GM13977 (cell line): ENCODE measurements around the gene DLGAP4.

Experiments used
- DNase-seq: peaks from one replicate; pipeline ENCODE4 v3.0.0; 2012; ENCODE audit warnings: low spot score
- CTCF ChIP-seq: IDR thresholded peaks from 2 replicates; pipeline ENCODE4 v1.5.1; 2012; ENCODE audit warnings: mild to moderate bottlenecking, control low read depth; ENCODE audit not compliant: insufficient read depth; ENCODE audit errors: extremely low read depth, missing control alignments
- in situ Hi-C: fragments of 300-500 bp; cut with MboI; formaldehyde crosslinking; loops from one replicate; pipeline ENCODE4 v1.12.0; 2022; ENCODE audit warnings: low sequenced_read_pairs, low pct_unique_long_range_greater_than_20kb, mixed read lengths, inconsistent platforms; ENCODE audit not compliant: unreplicated experiment

DLGAP4 gene

GRCh38 chr20:36538026-36538722 lies 232.0 kb downstream of the DLGAP4 start:
- no peak for TF ChIP-seq CTCF
- in situ Hi-C loops = no loop called here

GRCh38 chr20:36540551-36541211 lies 234.5 kb downstream of the DLGAP4 start:
- TF ChIP-seq CTCF = no peak
- no peak for DNase-seq
- in situ Hi-C loops = no loop called here

More at GRCh38 chr20:36538026-36538722, 232.0 kb downstream of the DLGAP4 start:
- DNase-seq = no peak

- peak; percentile 81 for DNase-seq
- TF ChIP-seq CTCF = no peak
- in situ Hi-C loops = no loop called here
Observed at GRCh38 chr20:36541227-36541767, 235.2 kb downstream of the DLGAP4 start, which contains the start of gene MYL9. Gene MYL9 (plus strand): TSS chr20:36541519. CDS start chr20:36544885, 3,366 bp downstream.

- DNase-seq = no peak
- in situ Hi-C loops = no loop called here
- peak; percentile 44 for TF ChIP-seq CTCF
Observed at GRCh38 chr20:36541768-36542488, 235.8 kb downstream of the DLGAP4 start.

- in situ Hi-C loops = no loop called here
- no peak for DNase-seq
- no peak for TF ChIP-seq CTCF
Observed at GRCh38 chr20:36542516-36543183, 236.5 kb downstream of the DLGAP4 start.
